NCI-H146 (cell line): ENCODE measurements around the gene CISTR.
A peak's percentile ranks its signal among the peaks of the same experiment; 100 is the strongest.
"Not testable (repeated sequence)": the region's sequence is repeated elsewhere in the genome, so short reads cannot be mapped to it uniquely, and the experiment has no call there.

ENCODE experiments used
- DNase-seq: peaks from one replicate; lab custom pipeline; 2025; lab: John Stamatoyannopoulos, UW

CISTR gene

GRCh38 chr12:53718567-53718966 is 33.2 kb downstream of the CISTR start:
- not testable (repeated sequence) for DNase-seq

GRCh38 chr12:53717319-53717718 is 34.5 kb downstream of the CISTR start:
- DNase-seq, result no peak

GRCh38 chr12:53714004-53714403 is 37.8 kb downstream of the CISTR start:
- DNase-seq, result no peak

- DNase-seq, result no peak
These were observed 38.3 kb downstream of the CISTR start for GRCh38 chr12:53713516-53713915.

GRCh38 chr12:53712059-53712643 is 39.6 kb downstream of the CISTR start:
- DNase-seq, result no peak

GRCh38 chr12:53710091-53710490 is 41.7 kb downstream of the CISTR start:
- DNase-seq, result no peak

GRCh38 chr12:53709671-53710070 is 42.1 kb downstream of the CISTR start:
- no peak for DNase-seq

- no peak for DNase-seq
These were observed 45.7 kb downstream of the CISTR start for GRCh38 chr12:53706080-53706479.

- DNase-seq, result no peak
These were observed 48.0 kb downstream of the CISTR start for GRCh38 chr12:53703756-53704155.

GRCh38 chr12:53701518-53702264 is 50.1 kb downstream of the CISTR start:
- DNase-seq, result peak; percentile 61

GRCh38 chr12:53700567-53700966 is 51.2 kb downstream of the CISTR start:
- no peak for DNase-seq

- DNase-seq, result no peak
These were observed 52.1 kb downstream of the CISTR start for GRCh38 chr12:53699678-53700025.

- no peak for DNase-seq
These were observed 52.7 kb downstream of the CISTR start for GRCh38 chr12:53698948-53699677.

GRCh38 chr12:53696655-53697331 is 55.0 kb downstream of the CISTR start:
- peak; percentile 52 for DNase-seq
